Activated CD4-positive, alpha-beta T cell treated with anti-CD3 and anti-CD28 coated beads, Interleukin-2, amount 50 U/mL, for 1 hour (primary cell): Measurements from ENCODE around the gene ST8SIA5.

Source experiments
- DNase-seq: peaks from one replicate; pipeline ENCODE4 v3.0.0-alpha.2; 2020

ST8SIA5 gene

GRCh38 chr18:46738491-46738890 is 18.4 kb downstream of the ST8SIA5 start:
- no peak for DNase-seq

GRCh38 chr18:46736736-46737135 is 20.1 kb downstream of the ST8SIA5 start:
- no peak for DNase-seq

- DNase-seq: no peak
These were observed 20.7 kb downstream of the ST8SIA5 start for GRCh38 chr18:46736135-46736534.

GRCh38 chr18:46734981-46735380 is 21.9 kb downstream of the ST8SIA5 start:
- no peak for DNase-seq

GRCh38 chr18:46733872-46734271 is 23.0 kb downstream of the ST8SIA5 start:
- DNase-seq: no peak

GRCh38 chr18:46732801-46733200 is 24.1 kb downstream of the ST8SIA5 start:
- DNase-seq: no peak

GRCh38 chr18:46732201-46732600 is 24.7 kb downstream of the ST8SIA5 start:
- DNase-seq: no peak

- DNase-seq: no peak
These were observed 25.5 kb downstream of the ST8SIA5 start for GRCh38 chr18:46731316-46731715.

GRCh38 chr18:46728219-46728930 is 28.5 kb downstream of the ST8SIA5 start:
- DNase-seq: no peak

GRCh38 chr18:46727177-46727576 is 29.7 kb downstream of the ST8SIA5 start:
- no peak for DNase-seq

- no peak for DNase-seq
These were observed 31.5 kb downstream of the ST8SIA5 start for GRCh38 chr18:46725310-46725709.

- no peak for DNase-seq
These were observed 32.9 kb downstream of the ST8SIA5 start for GRCh38 chr18:46723856-46724415.

- no peak for DNase-seq
These were observed 34.8 kb downstream of the ST8SIA5 start for GRCh38 chr18:46722051-46722450.

GRCh38 chr18:46721331-46721730 is 35.5 kb downstream of the ST8SIA5 start:
- no peak for DNase-seq

- no peak for DNase-seq
These were observed 36.3 kb downstream of the ST8SIA5 start for GRCh38 chr18:46720521-46720920.

- DNase-seq: no peak
These were observed 36.8 kb downstream of the ST8SIA5 start for GRCh38 chr18:46720092-46720491.

GRCh38 chr18:46719388-46719787 is 37.5 kb downstream of the ST8SIA5 start:
- DNase-seq: no peak

GRCh38 chr18:46718501-46719341 is 38.1 kb downstream of the ST8SIA5 start:
- no peak for DNase-seq

- no peak for DNase-seq
These were observed 40.0 kb downstream of the ST8SIA5 start for GRCh38 chr18:46716827-46717226.

GRCh38 chr18:46716336-46716735 is 40.5 kb downstream of the ST8SIA5 start:
- DNase-seq: no peak

GRCh38 chr18:46715062-46715461 is 41.8 kb downstream of the ST8SIA5 start:
- no peak for DNase-seq

GRCh38 chr18:46712406-46712805 is 44.4 kb downstream of the ST8SIA5 start:
- DNase-seq: no peak

GRCh38 chr18:46711444-46711863 is 45.4 kb downstream of the ST8SIA5 start:
- DNase-seq: no peak

GRCh38 chr18:46706968-46707367 is 49.9 kb downstream of the ST8SIA5 start:
- no peak for DNase-seq
